Caco-2 (cell line): Measurements from ENCODE around the gene KIAA0319L. TPM values are rescaled to one million over a fixed set of nuclear protein-coding genes. Genes with fewer than 3 reads are reported as not detected.
"Not testable (repeated sequence)": the region's sequence is repeated elsewhere in the genome, so short reads cannot be mapped to it uniquely, and the experiment has no call there.

ENCODE experiments used
- BruUV-seq: library from RNA; stranded (reverse); fragments of 400-500 nt; replicated peaks from 2 replicates; lab custom pipeline; 2021; lab: Mats Ljungman, UMichigan
- CTCF ChIA-PET: fragments of 300-600 bp; sonication (Branson Sonifier 250); formaldehyde crosslinking; loops from one replicate; lab custom pipeline; 2022; ENCODE audit warnings: antibody characterized with exemption; lab: Charles Lee
- POLR2A ChIA-PET: fragments of 300-600 bp; sonication (Branson Sonifier 250); formaldehyde crosslinking; loops from one replicate; lab custom pipeline; 2022; ENCODE audit warnings: antibody characterized with exemption; lab: Charles Lee
- DNase-seq, 2 experiments: peaks; one replicate each; pipeline versions ENCODE4 v3.0.0 to v3.0.0-alpha.2; 2020 to 2022
- H3K27me3 ChIP-seq: replicated peaks from 2 replicates; pipeline ENCODE4 v1.6.0; 2011; ENCODE audit warnings: low read length; ENCODE audit not compliant: control insufficient read depth, insufficient read depth
- H3K36me3 ChIP-seq: 2 replicates; pipeline ENCODE4 v1.5.1; 2011; ENCODE audit warnings: low read length; ENCODE audit not compliant: control insufficient read depth, insufficient read depth
- H3K4me1 ChIP-seq: fragments of 250-450 bp; sonication (Bioruptor Pico); 2 replicates; pipeline ENCODE4 v1.5.1; 2020; ENCODE audit warnings: mild to moderate bottlenecking
- H3K4me3 ChIP-seq: 2 replicates; pipeline ENCODE4 v1.5.1; 2011; ENCODE audit warnings: low read depth, mild to moderate bottlenecking, control low read depth, low read length
- H3K9me3 ChIP-seq: fragments of 250-450 bp; sonication (Bioruptor Pico); 2 replicates; pipeline ENCODE4 v1.5.1; 2020; ENCODE audit warnings: mild to moderate bottlenecking, moderate library complexity
- H3K27ac Mint-ChIP-seq: one replicate; pipeline ENCODE4 v1.8.0; 2022; ENCODE audit warnings: mixed read lengths; ENCODE audit not compliant: unreplicated experiment
- H3K27me3 Mint-ChIP-seq: one replicate; pipeline ENCODE4 v1.8.0; 2022; ENCODE audit warnings: mixed read lengths; ENCODE audit not compliant: insufficient read depth, unreplicated experiment
- H3K36me3 Mint-ChIP-seq: one replicate; pipeline ENCODE4 v1.8.0; 2022; ENCODE audit warnings: mild to moderate bottlenecking, mixed read lengths; ENCODE audit not compliant: insufficient read depth, unreplicated experiment
- H3K4me1 Mint-ChIP-seq: one replicate; pipeline ENCODE4 v1.8.0; 2022; ENCODE audit warnings: low read depth, mixed read lengths; ENCODE audit not compliant: unreplicated experiment
- H3K4me3 Mint-ChIP-seq: one replicate; pipeline ENCODE4 v1.8.0; 2022; ENCODE audit warnings: mild to moderate bottlenecking, moderate library complexity, mixed read lengths; ENCODE audit not compliant: unreplicated experiment
- H3K9me3 Mint-ChIP-seq: one replicate; pipeline ENCODE4 v1.8.0; 2022; ENCODE audit warnings: mixed read lengths; ENCODE audit not compliant: unreplicated experiment
- intact Hi-C: fragments of 100-400 bp; cut with micrococcal nuclease; formaldehyde crosslinking; loops from one replicate; pipeline ENCODE4 v1.10.0; 2022; ENCODE audit not compliant: unreplicated experiment
- total RNA-seq: library from RNA; stranded (reverse); gene quantifications from 2 replicates; pipeline ENCODE4 v1.2.3, GENCODE V29; 2022
- TF ChIP-seq, protein P1 (sequence below), 2 experiments: fragments of 200-600 bp in 1 of 2; IDR thresholded peaks; 1 replicate in 1 of 2; 2 replicates in 1 of 2; pipeline versions ENCODE4 v1.5.1 to v1.8.0; 2011 to 2022; ENCODE audit warnings: antibody characterized with exemption in 1 of 2, control low read depth in 1 of 2, inconsistent platforms in 1 of 2, low read depth in 1 of 2, low read length in 1 of 2, mild to moderate bottlenecking in 1 of 2, moderate library complexity in 1 of 2; ENCODE audit not compliant: insufficient read depth in 1 of 2, severe bottlenecking in 1 of 2, unreplicated experiment in 1 of 2

The KIAA0319L gene
- total RNA-seq, 1 experiment from 2014 or later, result 39.9 TPM

DNA sequence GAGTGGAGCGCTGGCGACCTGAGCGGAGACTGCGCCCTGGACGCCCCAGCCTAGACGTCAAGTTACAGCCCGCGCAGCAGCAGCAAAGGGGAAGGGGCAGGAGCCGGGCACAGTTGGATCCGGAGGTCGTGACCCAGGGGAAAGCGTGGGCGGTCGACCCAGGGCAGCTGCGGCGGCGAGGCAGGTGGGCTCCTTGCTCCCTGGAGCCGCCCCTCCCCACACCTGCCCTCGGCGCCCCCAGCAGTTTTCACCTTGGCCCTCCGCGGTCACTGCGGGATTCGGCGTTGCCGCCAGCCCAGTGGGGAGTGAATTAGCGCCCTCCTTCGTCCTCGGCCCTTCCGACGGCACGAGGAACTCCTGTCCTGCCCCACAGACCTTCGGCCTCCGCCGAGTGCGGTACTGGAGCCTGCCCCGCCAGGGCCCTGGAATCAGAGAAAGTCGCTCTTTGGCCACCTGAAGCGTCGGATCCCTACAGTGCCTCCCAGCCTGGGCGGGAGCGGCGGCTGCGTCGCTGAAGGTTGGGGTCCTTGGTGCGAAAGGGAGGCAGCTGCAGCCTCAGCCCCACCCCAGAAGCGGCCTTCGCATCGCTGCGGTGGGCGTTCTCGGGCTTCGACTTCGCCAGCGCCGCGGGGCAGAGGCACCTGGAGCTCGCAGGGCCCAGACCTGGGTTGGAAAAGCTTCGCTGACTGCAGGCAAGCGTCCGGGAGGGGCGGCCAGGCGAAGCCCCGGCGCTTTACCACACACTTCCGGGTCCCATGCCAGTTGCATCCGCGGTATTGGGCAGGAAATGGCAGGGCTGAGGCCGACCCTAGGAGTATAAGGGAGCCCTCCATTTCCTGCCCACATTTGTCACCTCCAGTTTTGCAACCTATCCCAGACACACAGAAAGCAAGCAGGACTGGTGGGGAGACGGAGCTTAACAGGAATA lies 20.1 kb upstream of the KIAA0319L start:
- no peaks in the 10 kb centered on the region for H3K27me3 Mint-ChIP-seq
- Histone ChIP-seq H3K4me3 (no peak overlapping the region), H3K4me1 (peaks cover 27% of the 10 kb centered on the region), H3K36me3 (no peaks in the 10 kb centered on the region), H3K9me3 (no peaks in the 10 kb centered on the region), H3K27me3 (no peaks in the 10 kb centered on the region)
- intact Hi-C loops, result no loop called here
- no peaks in the 10 kb centered on the region for H3K9me3 Mint-ChIP-seq
- TF ChIP-seq, protein P1, sequence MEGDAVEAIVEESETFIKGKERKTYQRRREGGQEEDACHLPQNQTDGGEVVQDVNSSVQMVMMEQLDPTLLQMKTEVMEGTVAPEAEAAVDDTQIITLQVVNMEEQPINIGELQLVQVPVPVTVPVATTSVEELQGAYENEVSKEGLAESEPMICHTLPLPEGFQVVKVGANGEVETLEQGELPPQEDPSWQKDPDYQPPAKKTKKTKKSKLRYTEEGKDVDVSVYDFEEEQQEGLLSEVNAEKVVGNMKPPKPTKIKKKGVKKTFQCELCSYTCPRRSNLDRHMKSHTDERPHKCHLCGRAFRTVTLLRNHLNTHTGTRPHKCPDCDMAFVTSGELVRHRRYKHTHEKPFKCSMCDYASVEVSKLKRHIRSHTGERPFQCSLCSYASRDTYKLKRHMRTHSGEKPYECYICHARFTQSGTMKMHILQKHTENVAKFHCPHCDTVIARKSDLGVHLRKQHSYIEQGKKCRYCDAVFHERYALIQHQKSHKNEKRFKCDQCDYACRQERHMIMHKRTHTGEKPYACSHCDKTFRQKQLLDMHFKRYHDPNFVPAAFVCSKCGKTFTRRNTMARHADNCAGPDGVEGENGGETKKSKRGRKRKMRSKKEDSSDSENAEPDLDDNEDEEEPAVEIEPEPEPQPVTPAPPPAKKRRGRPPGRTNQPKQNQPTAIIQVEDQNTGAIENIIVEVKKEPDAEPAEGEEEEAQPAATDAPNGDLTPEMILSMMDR (IDR thresholded peaks at IDR 0.05; ENCODE audit: insufficient read depth in 1 of 2, low read depth in 1 of 2, low read length in 1 of 2, severe bottlenecking in 1 of 2, unreplicated experiment in 1 of 2), result no peak
- ChIA-PET CTCF (no interaction called here), POLR2A (interaction anchor here (1.0 kb wide), 1 partner anchor 193 kb away, joined by 3 read pairs; the partner anchor contains the start of gene CLSPN)
- BruUV-seq, result no TSS peak
- H3K36me3 Mint-ChIP-seq, result peaks cover 6% of the 10 kb centered on the region
- H3K27ac Mint-ChIP-seq, result no peak overlapping the region
- H3K4me1 Mint-ChIP-seq, result peaks cover 11% of the 10 kb centered on the region
- no peak overlapping the region for H3K4me3 Mint-ChIP-seq
- no peak for DNase-seq

DNA sequence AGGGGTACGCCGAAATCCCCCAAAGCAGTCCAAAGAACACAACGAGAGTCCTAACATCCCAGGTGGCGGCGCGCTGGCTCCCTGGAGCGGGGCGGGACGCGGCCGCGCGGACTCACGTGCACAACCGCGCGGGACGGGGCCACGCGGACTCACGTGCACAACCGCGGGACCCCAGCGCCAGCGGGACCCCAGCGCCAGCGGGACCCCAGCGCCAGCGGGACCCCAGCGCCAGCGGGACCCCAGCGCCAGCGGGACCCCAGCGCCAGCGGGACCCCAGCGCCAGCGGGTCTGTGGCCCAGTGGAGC lies 19.5 kb upstream of the KIAA0319L start:
- H3K4me3 ChIP-seq, CTCF ChIA-PET, intact Hi-C loops, POLR2A ChIA-PET, H3K9me3 Mint-ChIP-seq, H3K4me3 Mint-ChIP-seq, H3K27me3 Mint-ChIP-seq, H3K9me3 ChIP-seq, BruUV-seq, DNase-seq, H3K27me3 ChIP-seq, H3K36me3 ChIP-seq, H3K36me3 Mint-ChIP-seq: not testable (repeated sequence)
- Mint-ChIP-seq H3K4me1 (peaks cover 11% of the 10 kb centered on the region), H3K27ac (peak overlapping the region; percentile 92)
- H3K4me1 ChIP-seq, result peaks cover 27% of the 10 kb centered on the region

DNA sequence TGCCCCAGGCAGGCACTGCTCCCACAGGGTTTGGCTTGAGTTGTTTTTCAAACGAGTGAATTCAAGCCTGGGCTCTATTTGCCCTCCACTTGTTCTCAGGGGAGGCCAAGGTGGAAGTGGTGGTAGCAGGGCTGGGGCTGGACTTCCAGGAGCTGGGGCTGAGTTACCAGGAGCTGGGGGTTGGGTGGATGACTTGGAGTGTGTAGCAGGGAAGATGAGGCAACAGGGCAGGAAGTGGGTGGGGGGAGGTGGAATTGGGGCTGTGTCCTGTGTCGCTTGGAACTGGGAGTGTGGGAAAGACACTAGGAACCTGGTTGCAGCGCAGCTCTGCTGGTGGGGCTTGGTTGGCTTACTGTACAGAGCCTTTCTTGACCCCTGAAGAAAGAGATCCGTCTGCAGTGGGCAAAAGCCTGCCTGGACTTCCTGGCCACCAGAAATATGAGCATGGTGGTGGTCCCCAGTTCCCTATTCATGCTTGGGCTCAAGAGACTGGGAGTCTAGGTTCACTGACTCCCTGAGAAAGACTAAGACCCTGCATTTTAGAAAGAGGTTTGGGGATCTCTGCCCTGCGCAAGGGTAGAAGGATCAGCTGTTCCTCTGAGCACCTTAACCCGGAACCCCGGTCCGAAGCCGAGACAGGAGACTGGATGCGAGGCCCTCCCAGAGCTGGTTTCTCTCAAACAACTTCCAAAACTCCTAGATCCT lies 19.0 kb upstream of the KIAA0319L start:
- Mint-ChIP-seq H3K9me3 (no peaks in the 10 kb centered on the region), H3K36me3 (peaks cover 6% of the 10 kb centered on the region), H3K4me1 (peaks cover 11% of the 10 kb centered on the region), H3K27me3 (no peaks in the 10 kb centered on the region), H3K27ac (peak overlapping the region; percentile 92), H3K4me3 (peak overlapping the region; percentile 69)
- Histone ChIP-seq H3K9me3 (no peaks in the 10 kb centered on the region), H3K4me3 (no peak overlapping the region), H3K4me1 (peaks cover 27% of the 10 kb centered on the region), H3K27me3 (no peaks in the 10 kb centered on the region), H3K36me3 (no peaks in the 10 kb centered on the region)
- intact Hi-C loops, result no loop called here
- BruUV-seq, result TSS peak; percentile 59
- TF ChIP-seq, protein P1 (IDR thresholded peaks at IDR 0.05; ENCODE audit: insufficient read depth in 1 of 2, low read depth in 1 of 2, low read length in 1 of 2, severe bottlenecking in 1 of 2, unreplicated experiment in 1 of 2), result no peak
- CTCF ChIA-PET, result no interaction called here
- DNase-seq, result peak in 1 of 2 experiments; percentile 25
- POLR2A ChIA-PET, result no interaction called here
